NT2/D1 (cell line): ENCODE results near the gene L3MBTL1.

Source experiments
- SUZ12 ChIP-seq: IDR thresholded peaks from 2 replicates; pipeline ENCODE4 v1.6.1; 2011; ENCODE audit not compliant: insufficient read length, insufficient read depth; ENCODE audit errors: extremely low read depth
- YY1 ChIP-seq: IDR thresholded peaks from 2 replicates; pipeline ENCODE4 v1.6.1; 2011; ENCODE audit not compliant: insufficient read length, insufficient read depth
- ZNF274 ChIP-seq: IDR thresholded peaks from 2 replicates; pipeline ENCODE4 v1.6.1; 2011; ENCODE audit warnings: mild to moderate bottlenecking, low read depth, low read length

GRCh38 chr20:43568706-43569105 lies 61.2 kb downstream of the L3MBTL1 start:
- TF ChIP-seq YY1 (no peak), ZNF274 (no peak), SUZ12 (no peak)
